Embryonic facial prominence (tissue), 1 donor: ENCODE measurements around the gene TMEM178B.
"Not testable (repeated sequence)": the region's sequence is repeated elsewhere in the genome, so short reads cannot be mapped to it uniquely, and the experiment has no call there.

Experiments
- DNase-seq: peaks from one replicate; pipeline ENCODE4 v3.0.0-alpha.2; 2016; ENCODE audit errors: extremely low spot score

The TMEM178B gene

DNA sequence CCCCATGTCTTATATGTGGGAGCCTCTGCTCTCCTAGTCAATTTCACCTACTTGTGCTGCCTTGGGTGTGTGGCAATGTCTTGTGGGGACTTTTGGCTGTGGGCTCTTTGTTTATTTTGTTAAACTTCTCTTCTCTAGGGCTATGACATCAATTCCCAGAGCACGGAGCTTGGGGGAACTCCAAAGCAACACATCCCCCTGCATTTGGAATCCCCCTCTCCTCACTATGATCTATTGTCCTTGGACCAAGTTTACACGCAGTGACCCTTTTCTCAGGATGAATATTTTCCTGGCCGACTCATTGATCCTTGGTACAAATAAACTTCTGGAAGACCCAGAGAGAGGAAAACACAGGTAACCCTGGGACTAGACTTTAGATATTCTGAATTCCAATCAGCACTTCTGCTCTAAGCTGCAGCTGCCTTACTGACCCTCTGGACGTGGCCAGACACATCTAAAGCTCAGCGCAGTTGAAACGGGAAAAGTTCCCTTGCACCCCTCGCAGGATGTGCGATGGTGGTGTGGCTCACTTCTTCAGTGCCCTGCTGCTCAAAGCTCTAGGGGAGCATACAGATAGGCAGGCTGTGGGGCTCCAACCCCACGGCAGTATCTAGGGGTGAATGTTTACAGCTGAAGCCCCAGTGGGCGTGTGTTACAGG, 110.8 kb downstream of the TMEM178B start:
- no peak for DNase-seq

DNA sequence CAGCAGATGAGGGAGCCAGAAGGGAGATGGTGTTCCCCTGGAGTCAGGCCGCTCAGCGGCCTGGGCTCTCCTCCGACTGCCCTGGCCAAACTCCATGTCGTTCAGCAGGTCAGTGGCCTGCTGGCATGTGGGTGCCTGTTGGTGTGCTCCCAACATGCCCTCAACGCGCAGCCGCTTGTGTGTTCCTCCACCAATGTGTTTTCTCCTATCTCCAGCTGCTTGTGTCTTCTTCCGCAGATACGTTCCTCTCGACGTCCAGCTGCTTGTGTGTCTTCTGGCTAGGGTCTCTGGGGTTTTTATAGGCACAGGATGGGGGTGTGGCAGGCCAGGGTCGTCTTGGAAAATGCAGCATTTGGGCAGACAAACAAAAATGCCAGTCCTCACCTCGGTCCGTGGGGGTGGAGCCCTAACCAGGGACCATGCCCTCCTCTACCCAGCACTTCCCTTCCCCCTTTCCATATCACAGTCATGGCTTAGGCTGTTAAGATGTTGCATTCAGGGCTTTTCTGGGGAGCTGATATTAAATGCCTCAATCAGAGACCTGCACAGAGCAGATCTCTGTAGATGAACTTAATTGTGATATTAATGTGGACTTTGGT, 111.6 kb downstream of the TMEM178B start:
- DNase-seq: no peak

DNA sequence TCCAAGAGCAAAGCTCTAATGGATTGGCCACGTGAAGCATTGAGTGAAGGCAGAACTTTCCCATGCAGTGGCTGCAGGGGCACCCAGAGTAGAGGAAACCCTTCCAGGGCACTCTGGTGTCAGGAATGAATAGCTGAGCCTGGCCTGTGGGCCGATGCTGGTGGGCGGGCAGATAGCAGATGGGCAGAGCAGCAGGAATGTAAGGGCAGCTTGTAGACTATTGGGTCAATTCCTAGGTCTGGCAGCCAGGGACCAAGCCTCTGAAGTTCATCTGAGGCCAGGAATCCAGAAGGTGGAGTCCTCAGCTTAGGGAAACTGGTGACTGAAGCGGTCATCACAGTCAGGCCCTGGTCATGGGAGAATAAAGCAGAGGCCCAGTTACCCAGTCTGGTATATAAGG, 115.4 kb downstream of the TMEM178B start:
- DNase-seq: no peak

- DNase-seq: no peak
Observed at GRCh38 chr7:141190495-141190894, 116.6 kb downstream of the TMEM178B start.

DNA sequence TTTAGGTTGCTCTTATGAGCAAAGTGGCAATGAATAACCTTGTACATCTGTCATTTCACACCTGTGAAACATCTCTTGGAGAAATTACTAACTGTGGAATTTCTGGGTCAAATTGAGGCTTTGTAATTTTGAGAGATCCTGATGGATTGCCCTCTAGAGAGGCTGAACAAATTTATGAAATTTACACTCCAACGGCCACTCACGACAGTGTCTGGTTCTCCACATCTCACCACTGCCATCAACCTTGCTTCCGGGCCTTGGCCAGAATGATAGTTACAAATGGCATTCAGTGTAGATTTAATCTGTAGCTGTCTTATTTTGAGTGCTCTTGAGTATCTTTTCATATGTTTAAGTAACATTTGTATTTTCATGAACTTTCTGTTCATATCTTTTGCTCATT, 117.4 kb downstream of the TMEM178B start:
- DNase-seq: no peak

- DNase-seq: no peak
Observed at GRCh38 chr7:141193066-141193465, 119.2 kb downstream of the TMEM178B start.

DNA sequence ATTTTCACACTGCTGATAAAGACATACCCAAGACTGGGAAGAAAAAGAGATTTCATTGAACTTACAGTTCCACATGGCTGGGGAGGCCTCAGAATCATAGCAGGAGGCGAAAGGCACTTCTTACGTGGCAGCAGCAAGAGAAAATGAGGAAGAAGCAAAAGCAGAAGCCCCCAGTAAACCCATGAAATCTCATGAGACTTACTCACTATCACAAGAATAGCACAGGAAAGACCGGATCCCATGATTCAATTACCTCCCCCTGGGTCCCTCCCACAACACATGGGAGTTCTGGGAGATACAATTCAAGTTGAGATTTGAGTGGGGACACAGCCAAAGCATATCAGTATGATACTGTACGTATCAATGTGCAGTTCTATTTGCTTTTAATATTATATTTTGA, 121.9 kb downstream of the TMEM178B start:
- not testable (repeated sequence) for DNase-seq

- no peak for DNase-seq
Observed at GRCh38 chr7:141198194-141198958, 124.5 kb downstream of the TMEM178B start.

DNA sequence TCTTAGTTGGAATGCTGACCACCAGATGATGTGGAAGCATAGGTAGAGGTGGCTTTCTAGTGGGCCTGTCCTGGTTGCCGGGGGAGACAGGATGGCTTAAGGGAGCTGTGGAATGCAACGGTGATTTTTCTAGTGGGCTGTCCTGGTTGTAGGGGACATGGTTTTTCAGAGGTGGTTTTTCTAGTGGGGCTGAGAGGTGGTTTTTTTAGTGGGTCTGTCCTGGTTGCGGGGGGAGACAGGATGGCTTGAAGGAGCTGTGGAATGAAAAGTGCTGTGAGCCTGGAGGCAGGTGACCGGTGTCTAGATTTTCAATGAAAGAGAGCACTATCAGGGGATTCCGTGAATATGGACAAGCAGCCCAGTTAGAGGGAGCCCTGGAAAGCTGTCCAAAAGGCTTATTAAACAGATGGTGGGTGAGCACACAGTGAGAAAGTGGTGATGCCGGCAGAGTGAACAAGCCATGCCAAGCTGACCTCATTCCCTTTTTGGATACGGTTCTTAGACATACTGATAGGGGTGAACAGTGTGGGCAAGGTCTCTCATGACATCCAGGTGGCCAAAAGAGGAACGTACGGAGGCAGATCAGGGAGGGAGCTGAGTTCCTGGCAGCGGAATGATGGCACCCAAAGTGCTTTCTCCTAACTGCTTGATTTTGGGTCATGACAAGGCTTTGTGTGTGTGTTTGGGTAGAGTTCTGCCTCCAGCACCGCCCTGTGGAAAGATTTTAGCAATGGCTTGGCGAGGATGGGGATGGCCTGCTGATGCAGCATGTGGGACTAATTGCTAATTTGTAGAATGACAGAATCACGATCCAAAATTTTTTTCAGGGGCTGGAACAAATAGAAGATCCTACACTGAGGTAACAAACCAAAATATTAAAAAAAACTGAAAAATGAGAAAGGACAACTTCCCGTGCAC, 126.6 kb downstream of the TMEM178B start:
- no peak for DNase-seq

- no peak for DNase-seq
Observed at GRCh38 chr7:141201145-141201885, 127.5 kb downstream of the TMEM178B start.

DNA sequence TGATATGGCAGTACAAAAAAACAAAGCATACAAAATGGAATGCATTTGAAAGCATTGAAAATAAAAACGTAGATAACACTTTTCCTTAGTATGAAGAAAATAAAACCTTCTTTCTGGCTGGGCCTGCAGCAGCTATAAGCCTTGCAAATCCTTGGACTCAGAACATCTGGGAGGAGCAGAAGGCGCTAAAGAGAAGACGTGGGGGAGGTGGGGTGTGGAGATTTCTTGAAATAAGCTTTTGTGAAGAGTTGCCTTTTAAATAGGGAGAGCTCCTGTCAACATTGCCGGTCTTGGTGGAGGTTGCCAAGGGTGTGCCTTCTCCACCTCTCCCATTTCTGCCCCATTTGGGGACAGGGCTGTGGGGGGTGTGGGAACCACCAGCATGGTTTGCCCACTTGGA, 128.7 kb downstream of the TMEM178B start:
- DNase-seq: no peak

DNA sequence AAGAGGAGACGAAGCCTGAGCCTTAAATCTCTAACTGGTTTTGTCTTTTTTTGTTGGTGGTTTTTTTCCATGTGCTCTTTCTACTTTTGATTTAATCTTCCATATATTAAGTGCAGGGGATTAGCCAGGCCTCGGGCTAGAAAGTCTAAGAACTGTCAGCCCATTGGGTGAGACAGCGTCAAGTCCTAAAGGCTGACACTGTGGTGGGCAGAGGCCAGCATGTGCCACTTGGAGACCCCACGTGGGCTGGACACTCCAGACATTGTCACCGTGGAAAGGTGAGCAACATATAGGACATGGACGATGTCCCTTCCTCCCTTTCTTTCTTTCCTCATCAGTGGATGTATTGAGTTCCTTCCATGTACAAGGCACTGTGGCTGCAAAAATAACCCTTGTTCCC, 129.3 kb downstream of the TMEM178B start:
- DNase-seq: no peak

DNA sequence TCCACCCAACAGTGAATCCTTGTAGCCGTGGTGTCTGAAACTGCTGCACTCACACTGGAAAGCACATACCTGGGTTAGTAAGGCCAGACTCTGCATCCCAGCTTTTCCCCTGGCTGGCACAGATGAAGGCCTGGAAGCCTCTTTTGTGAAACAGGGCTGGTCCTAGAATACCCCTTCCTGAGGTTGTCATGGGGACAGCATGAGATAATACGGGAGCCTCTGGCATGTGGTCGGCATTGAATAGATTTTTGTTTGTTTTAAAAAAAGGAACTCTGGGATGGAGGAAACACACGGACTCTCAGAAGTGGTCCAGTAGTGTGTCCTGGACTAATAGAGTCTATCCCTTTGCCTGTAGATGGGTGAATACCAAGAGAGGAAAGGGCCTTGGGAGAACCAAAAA, 129.7 kb downstream of the TMEM178B start:
- DNase-seq: no peak

DNA sequence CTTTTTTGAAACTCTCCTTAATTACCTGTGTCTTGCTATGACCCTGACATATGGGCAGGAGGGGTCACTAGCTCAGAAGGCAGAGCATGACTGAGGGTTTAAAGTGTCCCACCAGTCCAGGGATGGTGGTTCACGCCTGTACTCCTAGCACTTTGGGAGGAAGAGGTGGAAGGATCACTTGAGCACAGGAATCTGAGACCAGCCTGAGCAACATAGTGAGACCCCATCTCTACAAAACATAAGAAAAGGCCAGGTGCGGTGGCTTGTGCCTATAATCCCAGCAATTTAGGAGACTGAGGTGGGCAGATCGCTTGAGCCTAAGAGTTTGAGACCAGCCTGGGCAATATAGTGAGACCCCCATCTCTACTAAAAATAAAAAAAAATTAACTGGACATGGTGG, 133.8 kb downstream of the TMEM178B start:
- DNase-seq: no peak

DNA sequence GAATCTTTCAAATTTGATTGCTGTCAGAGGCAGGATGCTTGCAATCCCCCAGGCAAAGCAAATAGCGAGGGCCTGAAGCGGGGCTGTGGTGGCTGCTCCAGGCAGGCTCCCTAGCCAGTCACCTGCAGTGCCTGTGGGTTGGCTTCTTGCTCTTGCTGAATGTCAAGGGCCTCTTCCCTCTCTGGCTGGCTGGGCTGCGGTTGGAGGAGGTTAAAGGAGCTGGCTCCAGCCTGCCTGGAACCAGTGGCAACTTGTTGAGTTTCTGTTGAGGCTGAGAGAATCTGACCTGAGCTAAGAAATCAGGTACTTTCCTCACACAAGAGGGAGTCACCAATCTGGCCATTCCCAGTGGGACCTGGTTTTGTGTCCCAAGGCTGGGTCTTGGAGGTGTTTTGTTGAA, 134.7 kb downstream of the TMEM178B start:
- no peak for DNase-seq

DNA sequence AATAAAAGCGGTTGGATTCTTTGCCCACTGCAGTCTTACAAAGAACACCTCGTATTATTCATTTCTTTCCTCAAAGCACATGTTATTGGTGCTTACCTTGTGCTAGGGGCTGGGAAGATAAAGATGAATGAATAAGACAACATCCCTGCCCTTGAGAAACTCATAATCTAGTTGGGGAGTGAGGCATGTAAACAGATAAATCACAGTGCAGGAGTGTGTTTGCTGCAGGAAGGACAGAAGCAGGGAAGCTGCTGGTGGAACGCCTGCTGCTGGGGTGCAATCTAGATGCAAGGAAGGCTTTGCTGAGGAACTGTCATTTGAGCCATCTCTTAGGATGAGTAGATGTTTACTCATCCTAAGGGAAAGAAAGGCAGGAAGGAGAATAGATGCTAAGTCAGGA, 135.6 kb downstream of the TMEM178B start:
- no peak for DNase-seq

GRCh38 chr7:141210862-141211261, 137.0 kb downstream of the TMEM178B start:
- no peak for DNase-seq

DNA sequence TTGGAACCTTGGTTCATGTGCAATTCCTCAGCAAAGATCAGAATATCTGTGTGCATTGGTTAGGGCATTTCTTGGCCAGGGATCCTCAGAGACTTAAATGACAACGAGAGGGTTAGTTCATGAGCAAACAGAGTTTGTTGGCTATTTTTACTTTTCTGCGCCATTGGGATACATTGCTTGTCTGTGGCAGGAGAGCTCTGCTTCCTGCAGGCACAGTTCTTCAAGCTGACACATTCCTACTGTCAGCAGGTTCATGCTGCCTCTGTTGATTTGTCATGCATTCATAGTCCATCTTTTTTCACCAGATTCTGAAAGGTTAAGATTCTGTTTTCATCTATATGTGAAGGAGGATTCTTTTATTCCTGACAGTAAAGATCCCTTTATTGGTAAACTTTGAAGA, 139.4 kb downstream of the TMEM178B start:
- no peak for DNase-seq

DNA sequence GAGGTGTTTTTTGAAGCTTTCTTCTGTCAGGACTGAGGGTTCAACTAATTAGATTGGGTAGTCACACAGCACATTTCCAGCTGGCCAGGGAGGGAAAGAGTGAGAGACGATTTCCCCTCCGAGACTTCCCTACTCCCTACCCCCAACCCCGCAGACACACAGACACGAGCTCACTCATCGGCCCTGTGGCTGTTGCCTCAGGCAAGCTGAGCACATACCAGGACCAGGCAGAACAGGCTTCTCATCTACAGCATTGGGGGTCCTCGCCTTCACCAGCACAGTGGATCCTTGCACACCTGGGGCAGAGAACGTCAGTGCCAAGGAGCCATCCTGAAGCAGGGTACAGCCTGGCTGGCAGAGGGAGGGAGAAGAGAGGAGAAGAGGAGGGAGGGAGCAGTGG, 144.1 kb downstream of the TMEM178B start:
- no peak for DNase-seq

- DNase-seq: no peak
Observed at GRCh38 chr7:141218941-141219340, 145.1 kb downstream of the TMEM178B start.

GRCh38 chr7:141220263-141220880, 146.5 kb downstream of the TMEM178B start:
- DNase-seq: no peak
